AG09319 (cell line): ENCODE measurements around the gene MMAB.

Source experiments
- DNase-seq: peaks from one replicate; pipeline ENCODE4 v3.0.0-alpha.2; 2010; ENCODE audit warnings: low read depth; ENCODE audit errors: extremely low read depth
- TF ChIP-seq, protein P1 (sequence below): IDR thresholded peaks from 2 replicates; pipeline ENCODE4 v1.5.1; 2011; ENCODE audit warnings: low read depth, mild to moderate bottlenecking, inconsistent platforms, low read length, moderate library complexity

MMAB gene

DNA sequence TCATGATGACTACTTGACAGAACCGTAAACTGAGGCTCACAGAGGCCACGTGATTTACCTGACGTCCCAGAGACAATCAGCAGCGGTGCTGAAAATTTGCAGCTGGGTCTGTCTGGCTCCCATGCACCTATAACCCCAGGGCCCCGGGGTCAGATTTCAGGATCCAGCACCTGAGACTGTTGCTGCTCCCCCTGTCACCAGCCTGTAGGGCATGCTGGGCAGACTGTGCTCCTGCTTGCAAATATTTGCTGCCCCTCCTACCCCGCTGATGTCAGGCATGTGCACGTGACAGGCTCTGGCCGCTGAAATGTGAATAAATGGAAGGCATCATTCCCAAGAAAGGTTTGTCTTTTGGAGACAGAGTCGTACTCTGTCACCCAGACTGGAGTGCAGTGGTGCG, 6.0 kb downstream of the MMAB start:
- TF ChIP-seq, protein P1, sequence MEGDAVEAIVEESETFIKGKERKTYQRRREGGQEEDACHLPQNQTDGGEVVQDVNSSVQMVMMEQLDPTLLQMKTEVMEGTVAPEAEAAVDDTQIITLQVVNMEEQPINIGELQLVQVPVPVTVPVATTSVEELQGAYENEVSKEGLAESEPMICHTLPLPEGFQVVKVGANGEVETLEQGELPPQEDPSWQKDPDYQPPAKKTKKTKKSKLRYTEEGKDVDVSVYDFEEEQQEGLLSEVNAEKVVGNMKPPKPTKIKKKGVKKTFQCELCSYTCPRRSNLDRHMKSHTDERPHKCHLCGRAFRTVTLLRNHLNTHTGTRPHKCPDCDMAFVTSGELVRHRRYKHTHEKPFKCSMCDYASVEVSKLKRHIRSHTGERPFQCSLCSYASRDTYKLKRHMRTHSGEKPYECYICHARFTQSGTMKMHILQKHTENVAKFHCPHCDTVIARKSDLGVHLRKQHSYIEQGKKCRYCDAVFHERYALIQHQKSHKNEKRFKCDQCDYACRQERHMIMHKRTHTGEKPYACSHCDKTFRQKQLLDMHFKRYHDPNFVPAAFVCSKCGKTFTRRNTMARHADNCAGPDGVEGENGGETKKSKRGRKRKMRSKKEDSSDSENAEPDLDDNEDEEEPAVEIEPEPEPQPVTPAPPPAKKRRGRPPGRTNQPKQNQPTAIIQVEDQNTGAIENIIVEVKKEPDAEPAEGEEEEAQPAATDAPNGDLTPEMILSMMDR = no peak
- DNase-seq = no peak

DNA sequence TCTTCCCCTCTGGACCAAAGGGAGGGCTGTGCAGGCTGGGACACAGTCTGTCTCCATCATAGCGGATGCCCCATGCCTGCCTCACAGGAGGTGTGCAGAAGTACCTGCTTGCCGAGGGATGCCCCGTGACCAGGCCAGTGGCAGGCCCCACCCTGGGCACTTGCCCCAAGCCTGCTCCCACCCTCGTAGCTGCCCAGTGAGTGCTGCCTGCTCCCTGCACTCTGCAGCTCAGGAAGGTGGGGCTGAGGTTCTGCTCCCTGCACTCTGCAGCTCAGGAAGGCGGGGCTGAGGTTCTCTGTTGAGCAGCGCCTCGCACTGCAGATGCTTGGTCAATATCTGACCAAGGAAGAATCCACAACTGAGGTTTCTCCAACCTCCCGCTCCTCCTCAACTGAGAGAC, 6.9 kb downstream of the MMAB start:
- no peak for DNase-seq
- TF ChIP-seq, protein P1 = no peak

DNA sequence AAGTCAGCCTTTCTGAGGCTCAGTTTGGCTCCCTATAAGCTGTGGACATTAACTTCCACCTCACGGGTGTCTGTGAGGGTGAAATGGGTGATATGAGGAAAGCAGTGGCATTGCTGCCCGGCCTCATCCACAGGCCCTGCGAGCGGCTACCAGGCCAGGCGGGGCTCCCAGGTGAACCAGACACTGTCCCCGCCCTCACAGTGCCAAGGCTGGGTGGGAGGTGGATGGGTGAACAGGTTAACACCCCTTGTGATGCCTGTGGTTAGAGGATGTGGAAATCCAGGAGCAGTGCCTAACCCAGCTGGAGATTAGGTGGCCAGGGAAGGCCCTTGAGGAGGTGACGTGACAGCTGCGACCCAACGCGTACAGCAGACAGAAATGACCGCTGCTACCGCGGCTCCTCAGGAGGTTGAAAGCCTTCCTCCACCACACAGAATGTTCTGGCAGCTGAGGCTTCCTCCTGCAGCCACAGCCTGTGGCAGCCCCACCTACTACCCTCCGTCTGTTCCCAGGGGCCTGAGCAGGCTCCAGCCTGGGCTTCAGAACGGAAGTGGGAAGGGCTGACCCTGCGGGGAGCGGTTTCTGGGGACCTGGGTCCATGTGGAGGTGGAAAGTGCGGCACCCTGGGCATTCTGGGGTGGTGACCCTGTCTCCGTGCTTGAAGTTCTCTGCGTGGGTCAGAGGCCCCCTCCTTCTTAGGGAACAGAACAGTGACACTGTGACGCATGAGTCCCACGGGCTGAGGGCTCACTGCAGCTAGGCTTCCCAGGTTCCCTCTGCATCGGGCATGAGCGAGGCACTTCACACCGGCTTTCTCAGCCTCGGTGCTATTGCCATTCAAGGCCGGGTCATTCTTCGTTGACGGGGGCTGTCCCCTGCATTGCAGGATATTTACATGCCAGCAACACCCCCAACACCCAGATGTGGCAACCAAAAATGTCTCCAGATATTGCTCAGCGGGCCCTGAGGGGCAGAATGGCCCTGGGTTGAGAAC, 9.7 kb downstream of the MMAB start:
- TF ChIP-seq, protein P1 = no peak
- no peak for DNase-seq

DNA sequence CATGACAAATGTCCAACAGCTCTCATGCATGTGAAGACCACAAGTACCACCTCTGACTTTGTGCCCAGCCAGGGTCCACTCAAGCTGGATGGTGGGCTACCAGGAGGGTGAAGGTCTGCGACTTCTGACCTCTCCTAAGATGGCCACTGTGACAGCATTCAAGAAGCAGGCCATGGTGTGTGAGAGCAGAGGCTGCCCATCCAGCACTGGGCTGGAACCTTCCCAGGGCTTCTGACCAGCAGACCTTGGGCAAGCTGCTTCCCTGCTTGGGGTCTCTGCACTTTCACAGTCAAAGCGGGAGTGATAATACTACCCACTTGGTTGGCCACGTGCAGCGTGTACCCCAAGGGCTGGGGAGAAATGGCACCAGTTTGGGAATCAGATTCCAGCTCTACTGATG, 10.4 kb downstream of the MMAB start:
- TF ChIP-seq, protein P1 = no peak
- DNase-seq = no peak

DNA sequence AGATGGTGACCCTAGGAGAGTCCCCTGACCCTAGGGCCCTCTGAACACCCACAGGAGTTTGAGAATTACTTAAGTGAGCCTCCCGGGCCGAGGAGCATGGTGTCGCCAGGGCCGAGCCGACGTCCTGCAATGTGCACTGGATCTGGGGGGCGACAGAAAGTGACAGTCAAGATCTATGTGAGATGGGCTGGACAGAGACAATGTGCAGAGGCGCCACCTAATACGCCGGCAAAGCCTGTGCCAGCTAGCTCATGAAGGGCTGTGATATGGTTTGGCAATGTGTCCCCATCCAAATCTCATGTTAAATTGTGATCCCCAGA, 11.6 kb downstream of the MMAB start:
- DNase-seq = no peak
- TF ChIP-seq, protein P1 = no peak

GRCh38 chr12:109560867-109561710, 12.2 kb downstream of the MMAB start:
- DNase-seq = no peak
- TF ChIP-seq, protein P1 = no peak

GRCh38 chr12:109559601-109560000, 13.7 kb downstream of the MMAB start:
- DNase-seq = no peak
- TF ChIP-seq, protein P1 = no peak
